Measurements from ENCODE around the gene ACR. TPM values are rescaled to one million over a fixed set of nuclear protein-coding genes. Genes with fewer than 3 reads are reported as not detected.

Gene ACR
- total RNA-seq, 8 experiments from 2014 or later = 0.33 to 1.00 (median 0.63) TPM; not detected in 4

GRCh38 chr22:50715250-50715649, 22.8 kb upstream of the ACR start:
- 95 to 100% (median 100%) methylated on average over 1 to 4 of the region's 9 CpGs; no CpG with 5 or more reads in 7 of the 10 experiments for WGBS, 10 experiments
- no peaks in the 10 kb centered on the region for H3K4me1 ChIP-seq (replicated peaks in 1 of 2)
- no peak overlapping the region for H3K4me3 ChIP-seq
- no peak overlapping the region for H3K27ac ChIP-seq
- in situ Hi-C loops (cut with MboI; ENCODE audit: low pct_unique_long_range_greater_than_20kb in 2 of 9, low sequenced_read_pairs in 9 of 9, unreplicated experiment in 9 of 9) = no loop called here
- ATAC-seq (replicated peaks in 6 of 8) = no peak

GRCh38 chr22:50715776-50716175, 22.2 kb upstream of the ACR start:
- Histone ChIP-seq H3K27ac (no peak overlapping the region), H3K4me3 (no peak overlapping the region), H3K4me1 (replicated peaks in 1 of 2) (no peaks in the 10 kb centered on the region)
- in situ Hi-C loops (cut with MboI; ENCODE audit: low pct_unique_long_range_greater_than_20kb in 2 of 9, low sequenced_read_pairs in 9 of 9, unreplicated experiment in 9 of 9) = no loop called here
- no peak for ATAC-seq (replicated peaks in 6 of 8)
- no CpG with 5 or more reads among the region's 7 CpGs for WGBS, 10 experiments

- Histone ChIP-seq H3K4me3 (no peak overlapping the region), H3K27ac (no peak overlapping the region), H3K4me1 (replicated peaks in 1 of 2) (no peaks in the 10 kb centered on the region)
- in situ Hi-C loops (cut with MboI; ENCODE audit: low pct_unique_long_range_greater_than_20kb in 2 of 9, low sequenced_read_pairs in 9 of 9, unreplicated experiment in 9 of 9) = no loop called here
- no peak for ATAC-seq (replicated peaks in 6 of 8)
- 57 to 100% (median 86%) methylated on average over 1 to 7 of the region's 13 CpGs; no CpG with 5 or more reads in 4 of the 10 experiments for WGBS, 10 experiments
These were observed 21.5 kb upstream of the ACR start for GRCh38 chr22:50716290-50717024.

GRCh38 chr22:50717709-50718351, 20.2 kb upstream of the ACR start:
- 20 to 100% (median 70%) methylated on average over 1 to 4 of the region's 10 CpGs; no CpG with 5 or more reads in 1 of the 10 experiments for WGBS, 10 experiments
- in situ Hi-C loops (cut with MboI; ENCODE audit: low pct_unique_long_range_greater_than_20kb in 2 of 9, low sequenced_read_pairs in 9 of 9, unreplicated experiment in 9 of 9) = no loop called here
- H3K4me3 ChIP-seq = no peak overlapping the region
- no peak overlapping the region for H3K27ac ChIP-seq
- no peaks in the 10 kb centered on the region for H3K4me1 ChIP-seq (replicated peaks in 1 of 2)
- ATAC-seq (replicated peaks in 6 of 8) = peak in 1 of 8 experiments; percentile 34

- no peak for ATAC-seq (replicated peaks in 6 of 8)
- Histone ChIP-seq H3K4me1 (replicated peaks in 1 of 2) (no peaks in the 10 kb centered on the region), H3K4me3 (no peak overlapping the region), H3K27ac (no peak overlapping the region)
- in situ Hi-C loops (cut with MboI; ENCODE audit: low pct_unique_long_range_greater_than_20kb in 2 of 9, low sequenced_read_pairs in 9 of 9, unreplicated experiment in 9 of 9) = no loop called here
- whole genome bisulfite sequencing, 10 experiments = 50 to 93% (median 78%) methylated on average over 2 to 8 of the region's 10 CpGs; no CpG with 5 or more reads in 4 of the 10 experiments
These were observed 19.7 kb upstream of the ACR start for GRCh38 chr22:50718352-50718709.

- peak in 5 of 8 experiments; percentile 8 to 35 (median 11) for ATAC-seq (replicated peaks in 6 of 8)
- peak overlapping the region in 1 of 5 donors; percentile 13 for H3K4me3 ChIP-seq
- H3K4me1 ChIP-seq (replicated peaks in 1 of 2) = no peaks in the 10 kb centered on the region
- in situ Hi-C loops (cut with MboI; ENCODE audit: low pct_unique_long_range_greater_than_20kb in 2 of 9, low sequenced_read_pairs in 9 of 9, unreplicated experiment in 9 of 9) = no loop called here
- no CpG with 5 or more reads among the region's 40 CpGs for WGBS, 10 experiments
- H3K27ac ChIP-seq = no peak overlapping the region
These were observed 18.1 kb upstream of the ACR start for GRCh38 chr22:50719814-50720300.

- ATAC-seq (replicated peaks in 6 of 8) = peak; percentile 26 to 89 (median 66)
- Histone ChIP-seq H3K4me3 (peak overlapping the region in 2 of 5 donors; percentile 4 to 13), H3K4me1 (replicated peaks in 1 of 2) (no peaks in the 10 kb centered on the region), H3K27ac (no peak overlapping the region)
- in situ Hi-C loops (cut with MboI; ENCODE audit: low pct_unique_long_range_greater_than_20kb in 2 of 9, low sequenced_read_pairs in 9 of 9, unreplicated experiment in 9 of 9) = no loop called here
- WGBS, 10 experiments = no CpG with 5 or more reads among the region's 132 CpGs
These were observed 17.4 kb upstream of the ACR start for GRCh38 chr22:50720301-50721256.

GRCh38 chr22:50721257-50721844, 16.7 kb upstream of the ACR start:
- no peaks in the 10 kb centered on the region for H3K4me1 ChIP-seq (replicated peaks in 1 of 2)
- ATAC-seq (replicated peaks in 6 of 8) = peak in 3 of 8 experiments; percentile 6 to 11 (median 10)
- no peak overlapping the region for H3K27ac ChIP-seq
- in situ Hi-C loops (cut with MboI; ENCODE audit: low pct_unique_long_range_greater_than_20kb in 2 of 9, low sequenced_read_pairs in 9 of 9, unreplicated experiment in 9 of 9) = no loop called here
- no peak overlapping the region for H3K4me3 ChIP-seq
- WGBS, 10 experiments = no CpG with 5 or more reads among the region's 32 CpGs

- Histone ChIP-seq H3K4me1 (replicated peaks in 1 of 2) (no peaks in the 10 kb centered on the region), H3K27ac (no peak overlapping the region), H3K4me3 (no peak overlapping the region)
- in situ Hi-C loops (cut with MboI; ENCODE audit: low pct_unique_long_range_greater_than_20kb in 2 of 9, low sequenced_read_pairs in 9 of 9, unreplicated experiment in 9 of 9) = no loop called here
- no peak for ATAC-seq (replicated peaks in 6 of 8)
- WGBS, 10 experiments = 90 to 100% (median 100%) methylated on average over 2 to 7 of the region's 33 CpGs; no CpG with 5 or more reads in 7 of the 10 experiments
These were observed 15.8 kb upstream of the ACR start for GRCh38 chr22:50722048-50722701.

- Histone ChIP-seq H3K4me1 (replicated peaks in 1 of 2) (no peaks in the 10 kb centered on the region), H3K4me3 (no peak overlapping the region), H3K27ac (no peak overlapping the region)
- in situ Hi-C loops (cut with MboI; ENCODE audit: low pct_unique_long_range_greater_than_20kb in 2 of 9, low sequenced_read_pairs in 9 of 9, unreplicated experiment in 9 of 9) = no loop called here
- WGBS, 10 experiments = 77 to 100% (median 97%) methylated on average over 1 to 3 of the region's 12 CpGs; no CpG with 5 or more reads in 6 of the 10 experiments
- no peak for ATAC-seq (replicated peaks in 6 of 8)
These were observed 15.1 kb upstream of the ACR start for GRCh38 chr22:50722716-50723428.

GRCh38 chr22:50723991-50724390, 14.0 kb upstream of the ACR start:
- Histone ChIP-seq H3K4me1 (replicated peaks in 1 of 2) (no peaks in the 10 kb centered on the region), H3K27ac (no peak overlapping the region), H3K4me3 (no peak overlapping the region)
- no peak for ATAC-seq (replicated peaks in 6 of 8)
- in situ Hi-C loops (cut with MboI; ENCODE audit: low pct_unique_long_range_greater_than_20kb in 2 of 9, low sequenced_read_pairs in 9 of 9, unreplicated experiment in 9 of 9) = no loop called here
- WGBS, 10 experiments = 60 to 92% (median 84%) methylated on average over 1 to 6 of the region's 7 CpGs; no CpG with 5 or more reads in 3 of the 10 experiments

GRCh38 chr22:50724616-50725015, 13.4 kb upstream of the ACR start:
- 60 to 100% (median 100%) methylated on average over 1 to 4 of the region's 8 CpGs; no CpG with 5 or more reads in 3 of the 10 experiments for WGBS, 10 experiments
- H3K4me3 ChIP-seq = no peak overlapping the region
- ATAC-seq (replicated peaks in 6 of 8) = no peak
- H3K4me1 ChIP-seq (replicated peaks in 1 of 2) = no peaks in the 10 kb centered on the region
- in situ Hi-C loops (cut with MboI; ENCODE audit: low pct_unique_long_range_greater_than_20kb in 2 of 9, low sequenced_read_pairs in 9 of 9, unreplicated experiment in 9 of 9) = no loop called here
- no peak overlapping the region for H3K27ac ChIP-seq
